Kidney (tissue), 14 donors: Measurements from ENCODE around the gene TIPRL. TPM values are rescaled to one million over a fixed set of nuclear protein-coding genes. Genes with fewer than 3 reads are reported as not detected.

Experiments
- DNase-seq, 5 donors: peaks; one replicate each; pipeline ENCODE4 v3.0.0-alpha.2; 2013 to 2020
- FAIRE-seq: peaks from 2 replicates; lab custom pipeline; 2012; peaks lifted over from hg19 to GRCh38; lab: Jason Lieb, UNC
- H3K27ac ChIP-seq, 2 donors: one replicate each; pipeline ENCODE4 v1.7.0; 2013; ENCODE audit warnings: low read depth in 2 of 2, low read length in 2 of 2, inconsistent platforms in 1 of 2
- H3K27me3 ChIP-seq: one replicate; pipeline ENCODE4 v1.7.1; 2013; ENCODE audit warnings: low read length, inconsistent platforms; ENCODE audit not compliant: control insufficient read depth, insufficient read depth
- H3K36me3 ChIP-seq, 3 donors: one replicate each; pipeline versions ENCODE4 v1.7.0 to v1.7.1; 2013; ENCODE audit warnings: low read length in 3 of 3, control low read depth in 1 of 3, inconsistent platforms in 1 of 3; ENCODE audit not compliant: insufficient read depth in 3 of 3, control insufficient read depth in 2 of 3
- H3K4me1 ChIP-seq, 3 donors: one replicate each; pipeline versions ENCODE4 v1.7.0 to v1.7.1; 2013; ENCODE audit warnings: low read length in 3 of 3, inconsistent platforms in 1 of 3, low read depth in 1 of 3; ENCODE audit not compliant: control insufficient read depth in 2 of 3, insufficient read depth in 2 of 3
- H3K4me3 ChIP-seq, 3 donors: one replicate each; pipeline versions ENCODE4 v1.7.0 to v1.8.1; 2013; ENCODE audit warnings: low read length in 3 of 3, control low read depth in 1 of 3, inconsistent platforms in 1 of 3
- H3K9ac ChIP-seq, 3 donors: one replicate each; pipeline versions ENCODE4 v1.7.0 to v1.7.1; 2013; ENCODE audit warnings: low read length in 3 of 3, control low read depth in 1 of 3, inconsistent platforms in 1 of 3
- H3K9me3 ChIP-seq, 3 donors: one replicate each; pipeline versions ENCODE4 v1.7.0 to v1.7.1; 2013; ENCODE audit warnings: low read length in 3 of 3, control low read depth in 1 of 3, inconsistent platforms in 1 of 3; ENCODE audit not compliant: control insufficient read depth in 2 of 3, insufficient read depth in 1 of 3
- CTCF ChIP-seq: IDR thresholded peaks from 3 replicates; pipeline ENCODE4 v1.5.1; 2012; ENCODE audit warnings: mild to moderate bottlenecking, moderate library complexity, borderline replicate concordance; ENCODE audit not compliant: insufficient read depth; ENCODE audit errors: extremely low read depth
- intact Hi-C: fragments of 100-400 bp; cut with DNase I; formaldehyde crosslinking; loops from one replicate; pipeline ENCODE4 v1.11.1; 2022
- polyA plus RNA-seq: library from polyadenylated mRNA; stranded (reverse); fragments of 350-450 nt; fragmentation: Illumina TruSeq; extraction: RNeasy Lipid Tissue Mini Kit (QIAGEN cat#74804); gene quantifications from one replicate; pipeline ENCODE4 v1.2.3, GENCODE V29; 2014; ENCODE audit warnings: low read depth, low replicate concordance; ENCODE audit not compliant: insufficient read depth
- total RNA-seq: library from RNA; stranded (reverse); fragmentation: NEBNext Ultra II Directional; extraction: Animal tissue kit (Norgen Biotek cat#: 25700); gene quantifications from one replicate; pipeline ENCODE4 v1.2.1, GENCODE V29; 2021
- donor health status: control.
- donor health status: control.
- donor health status: control.
- donor health status: control.
- donor health status: control.
- donor health status: DM: yes; HTN: yes; CAD: no.
- donor health status: Normal renal cell carcinoma (clear cell type).

The TIPRL gene
- total and polyA plus RNA-seq, 2 donors from 2014 or later = 20.7 to 26.3 TPM

- Histone ChIP-seq H3K27ac (no peak overlapping the region), H3K9me3 (no peaks in the 10 kb centered on the region), H3K4me1 (no peaks in the 10 kb centered on the region), H3K9ac (no peak overlapping the region), H3K27me3 (no peaks in the 10 kb centered on the region), H3K4me3 (no peak overlapping the region), H3K36me3 (peaks cover 6 to 13% (median 8%) of the 10 kb centered on the region in 3 donors)
- DNase-seq (no peak), FAIRE-seq (no peak)
- TF ChIP-seq CTCF = no peak
- intact Hi-C loops = no loop called here
Measured at GRCh38 chr1:168195199-168196135, 16.7 kb downstream of the TIPRL start.

- no peak overlapping the region for H3K4me3 ChIP-seq
- H3K9ac ChIP-seq = no peak overlapping the region
- no peak overlapping the region for H3K27ac ChIP-seq
- H3K27me3 ChIP-seq = no peaks in the 10 kb centered on the region
- H3K9me3 ChIP-seq = no peaks in the 10 kb centered on the region
- DNase-seq = no peak
- no peak for TF ChIP-seq CTCF
- intact Hi-C loops = no loop called here
- peaks cover 6 to 16% (median 8%) of the 10 kb centered on the region in 3 donors for H3K36me3 ChIP-seq
- no peaks in the 10 kb centered on the region for H3K4me1 ChIP-seq
- no peak for FAIRE-seq
Measured at GRCh38 chr1:168199056-168199455, 20.3 kb downstream of the TIPRL start.

GRCh38 chr1:168202941-168203654, 24.3 kb downstream of the TIPRL start:
- no peak for TF ChIP-seq CTCF
- no peaks in the 10 kb centered on the region for H3K9me3 ChIP-seq
- H3K4me3 ChIP-seq = no peak overlapping the region
- H3K36me3 ChIP-seq = peaks cover 0 to 12% (median 2%) of the 10 kb centered on the region in 3 donors
- DNase-seq (no peak), FAIRE-seq (no peak)
- intact Hi-C loops = no loop called here
- no peaks in the 10 kb centered on the region for H3K4me1 ChIP-seq
- H3K27me3 ChIP-seq = no peaks in the 10 kb centered on the region
- H3K9ac ChIP-seq = no peak overlapping the region
- H3K27ac ChIP-seq = no peak overlapping the region
